HG02623 (cell line): ENCODE results near the gene PRKCZ.

ENCODE experiments used
- ATAC-seq: cut with Tn5 transposase; IDR thresholded peaks from one replicate; pipeline ENCODE4 v1.9.1; 2021; ENCODE audit warnings: moderate library complexity; ENCODE audit not compliant: unreplicated experiment

Gene PRKCZ

GRCh38 chr1:2204415-2205190 lies 154.4 kb downstream of the PRKCZ start:
- no peak for ATAC-seq

- peak; percentile 62 for ATAC-seq
These were observed 155.2 kb downstream of the PRKCZ start for GRCh38 chr1:2205191-2205952.

- no peak for ATAC-seq
These were observed 156.7 kb downstream of the PRKCZ start for GRCh38 chr1:2206813-2207487.

- ATAC-seq, result no peak
These were observed 158.4 kb downstream of the PRKCZ start for GRCh38 chr1:2208309-2209239.

GRCh38 chr1:2209400-2210083 lies 159.3 kb downstream of the PRKCZ start:
- no peak for ATAC-seq

GRCh38 chr1:2210084-2210653 lies 160.0 kb downstream of the PRKCZ start:
- no peak for ATAC-seq

GRCh38 chr1:2210786-2211185 lies 160.6 kb downstream of the PRKCZ start:
- ATAC-seq, result no peak

GRCh38 chr1:2212274-2212531 lies 162.0 kb downstream of the PRKCZ start:
- ATAC-seq, result no peak

- no peak for ATAC-seq
These were observed 162.6 kb downstream of the PRKCZ start for GRCh38 chr1:2212532-2213491.

- ATAC-seq, result no peak
These were observed 163.6 kb downstream of the PRKCZ start for GRCh38 chr1:2213576-2214505.

- no peak for ATAC-seq
These were observed 164.5 kb downstream of the PRKCZ start for GRCh38 chr1:2214541-2215241.

- ATAC-seq, result no peak
These were observed 165.1 kb downstream of the PRKCZ start for GRCh38 chr1:2215329-2215728.

- no peak for ATAC-seq
These were observed 165.9 kb downstream of the PRKCZ start for GRCh38 chr1:2215909-2216766.

GRCh38 chr1:2216767-2217058 lies 166.5 kb downstream of the PRKCZ start:
- no peak for ATAC-seq

- no peak for ATAC-seq
These were observed 171.1 kb downstream of the PRKCZ start for GRCh38 chr1:2221271-2221670.

- no peak for ATAC-seq
These were observed 174.0 kb downstream of the PRKCZ start for GRCh38 chr1:2224170-2224584.
